K562 (cell line): Measurements from ENCODE around the gene GNAI2. TPM values are rescaled to one million over a fixed set of nuclear protein-coding genes. Genes with fewer than 3 reads are reported as not detected.

Source experiments
- ATAC-seq: fragments of 200-7000 bp; cut with Tn5 transposase; 3 replicates; pipeline ENCODE4 v1.9.1; 2020; ENCODE audit warnings: moderate library complexity
- BruUV-seq: library from RNA; stranded (reverse); fragments of 400-500 nt; replicated peaks from 2 replicates; lab custom pipeline; 2021; lab: Mats Ljungman, UMichigan
- CTCF ChIA-PET: fragments of 300-600 bp; formaldehyde crosslinking; extraction: SDS; loops from one replicate; lab custom pipeline; 2021; ENCODE audit warnings: low intra/inter-chr PET ratio; lab: Yijun Ruan, JAX
- POLR2A ChIA-PET: fragments of 300-600, 350-650 bp; sonication (Branson Sonifier 250); formaldehyde crosslinking; extraction: SDS; loops from one replicate; lab custom pipeline; 2021; ENCODE audit warnings: antibody characterized with exemption, inconsistent platforms; lab: Yijun Ruan, JAX
- DNase-seq, 4 experiments: peaks; one replicate each; pipeline versions ENCODE4 v3.0.0 to v3.0.0-alpha.2; 2011 to 2018; ENCODE audit warnings: low spot score in 3 of 4, mixed read lengths in 3 of 4; ENCODE audit errors: extremely low read depth in 1 of 4
- FAIRE-seq: peaks from 2 replicates; lab custom pipeline; 2011; peaks lifted over from hg19 to GRCh38; lab: Jason Lieb, UNC
- H2AFZ ChIP-seq: 2 replicates; pipeline ENCODE4 v1.6.0; 2011; ENCODE audit warnings: low read depth, low read length, control low read depth, inconsistent platforms
- H3K27ac ChIP-seq: fragments of 200-600 bp; 3 replicates; pipeline ENCODE4 v1.8.0; 2011; ENCODE audit warnings: low read depth, mild to moderate bottlenecking, control low read depth, inconsistent platforms, low read length, moderate library complexity, mixed read lengths; ENCODE audit errors: extremely low read depth
- H3K27me3 ChIP-seq, 2 experiments: fragments of 300-600 bp in 1 of 2; 2 replicates in 1 of 2; 3 replicates in 1 of 2; pipeline versions ENCODE4 v1.6.0 to v1.8.0; 2011; ENCODE audit warnings: inconsistent platforms in 2 of 2, low read length in 2 of 2, mild to moderate bottlenecking in 1 of 2, mixed read lengths in 1 of 2, moderate library complexity in 1 of 2; ENCODE audit not compliant: control insufficient read depth in 2 of 2, insufficient read depth in 2 of 2
- H3K36me3 ChIP-seq: fragments of 300-600 bp; 3 replicates; pipeline ENCODE4 v1.8.0; 2011; ENCODE audit warnings: mild to moderate bottlenecking, low read length, inconsistent platforms; ENCODE audit not compliant: control insufficient read depth, insufficient read depth
- H3K4me1 ChIP-seq, 2 experiments: fragments of 200-600 bp in 1 of 2; replicated peaks in 1 of 2; 2 replicates in 1 of 2; 3 replicates in 1 of 2; pipeline versions ENCODE4 v1.5.1 to v1.8.0; 2011; ENCODE audit warnings: inconsistent platforms in 2 of 2, low read length in 2 of 2, mild to moderate bottlenecking in 1 of 2, mixed read lengths in 1 of 2, moderate library complexity in 1 of 2; ENCODE audit not compliant: control insufficient read depth in 2 of 2, insufficient read depth in 2 of 2
- H3K4me2 ChIP-seq: 2 replicates; pipeline ENCODE4 v1.6.1; 2011; ENCODE audit warnings: low read length, control low read depth, inconsistent platforms, mixed read lengths; ENCODE audit not compliant: insufficient read depth
- H3K4me3 ChIP-seq: fragments of 200-600 bp; sonication (generic), shearing (Covaris generic); 2 replicates; pipeline ENCODE4 v1.5.1; 2016; ENCODE audit warnings: control low read depth, inconsistent platforms
- H3K79me2 ChIP-seq: fragments of 200-600 bp; 3 replicates; pipeline ENCODE4 v1.8.0; 2011; ENCODE audit warnings: low read length, inconsistent platforms; ENCODE audit not compliant: control insufficient read depth, insufficient read depth
- H3K9ac ChIP-seq, 2 experiments: 2 replicates each; pipeline versions ENCODE4 v1.6.0 to v1.6.1; 2011; ENCODE audit warnings: low read depth in 2 of 2, low read length in 2 of 2, control low read depth in 1 of 2, inconsistent platforms in 1 of 2, mild to moderate bottlenecking in 1 of 2, mixed read lengths in 1 of 2; ENCODE audit not compliant: insufficient read depth in 1 of 2
- H3K9me1 ChIP-seq: one replicate; pipeline ENCODE4 v1.6.0; 2011; ENCODE audit warnings: inconsistent platforms, mild to moderate bottlenecking, low read length, moderate library complexity; ENCODE audit not compliant: control insufficient read depth, insufficient read depth
- H3K9me3 ChIP-seq: replicated peaks from 2 replicates; pipeline ENCODE4 v1.5.1; 2011; ENCODE audit warnings: low read depth, low read length, inconsistent platforms; ENCODE audit not compliant: control insufficient read depth, insufficient read depth
- H4K20me1 ChIP-seq: replicated peaks from 2 replicates; pipeline ENCODE4 v1.6.1; 2011; ENCODE audit warnings: low read length, inconsistent platforms, mixed read lengths; ENCODE audit not compliant: control insufficient read depth, insufficient read depth
- FOXK1 ChIP-seq: sonication (generic); formaldehyde crosslinking; IDR thresholded peaks from 2 replicates; pipeline ENCODE4 v1.8.0; 2022; ENCODE audit warnings: missing genetic modification reagents, mild to moderate bottlenecking, borderline replicate concordance
- ZKSCAN1 ChIP-seq: fragments of 150-350 bp; IDR thresholded peaks from 2 replicates; pipeline ENCODE4 v1.6.1; 2016; ENCODE audit warnings: low read depth, low read length
- ZNF239 ChIP-seq: fragments of 250-450 bp; sonication (Bioruptor Pico); IDR thresholded peaks from 2 replicates; pipeline ENCODE4 v1.4.0; 2020; ENCODE audit warnings: mild to moderate bottlenecking
- WGBS: fragments of 100-300 bp; shearing (Covaris generic); methylation state at CpG from one replicate; pipeline ENCODE4 v1.1.6; 2016; ENCODE audit warnings: low coverage, mixed read lengths; ENCODE audit not compliant: insufficient coverage; ENCODE audit errors: missing lambda C conversion rate; 5-methylcytosine and 5-hydroxymethylcytosine counted together
- in situ Hi-C: fragments of 300-500 bp; cut with MboI; formaldehyde crosslinking; loops from 4 replicates; pipeline ENCODE4 v1.15.0; 2018; ENCODE audit warnings: inconsistent platforms, mixed read lengths
- intact Hi-C: fragments of 100-400 bp; cut with micrococcal nuclease; formaldehyde crosslinking; loops from 2 replicates; pipeline ENCODE4 v1.14.2; 2022
- polyA plus RNA-seq, 8 experiments: library from polyadenylated mRNA; depleted of rRNA in 4 of 8; stranded (reverse) in 5 of 8; unstranded in 3 of 8; fragments of >200 nt; fragmentation: Nextera tagmentation in 2 of 8; fragmentation: Illumina TruSeq in 1 of 8; extraction: Ambion mirVana in 2 of 8; extraction: Trizol in 1 of 8; gene quantifications; 2 replicates each; pipeline versions ENCODE4 v1.2.1 to v1.2.3, GENCODE V29; 2011 to 2014; ENCODE audit warnings: inconsistent platforms in 1 of 8, missing spikeins in 1 of 8
- total RNA-seq, 7 experiments: library from RNA; depleted of rRNA in 6 of 7; stranded (reverse); fragments of >200 nt in 6 of 7; fragmentation: Illumina TruSeq in 2 of 7; extraction: Trizol in 2 of 7; gene quantifications; 2 replicates each; pipeline versions ENCODE4 v1.2.1 to v1.2.3, GENCODE V29; 2011 to 2021; ENCODE audit warnings: low replicate concordance in 1 of 7

Gene GNAI2
- total and polyA plus RNA-seq, 9 of the 15 experiments (the other 6 are each of a cell fraction or from before 2014, with no cell fraction given) = 1.1 to 72.2 (median 42.7) TPM

- BruUV-seq = no TSS peak
- H3K9ac ChIP-seq = peak overlapping the region in 1 of 2 experiments; percentile 35; a peak in 2 of 4 replicates
- peaks cover 17% of the 10 kb centered on the region; the same call in 2 of the 3 replicates for H3K36me3 ChIP-seq
- no peak overlapping the region for H3K27ac ChIP-seq
- in situ Hi-C loops (no loop called here), intact Hi-C loops (no loop called here)
- no peak overlapping the region for H2AFZ ChIP-seq
- no peak for TF ChIP-seq ZNF239 (CRISPR knock-in tag)
- peak; percentile 70; the same call in 1 of the 2 replicates for TF ChIP-seq ZKSCAN1
- TF ChIP-seq FOXK1 (CRISPR knock-in tag) = no peak
- no peak overlapping the region for H3K4me3 ChIP-seq
- ATAC-seq (no peak), DNase-seq (no peak), FAIRE-seq (no peak)
- no peaks in the 10 kb centered on the region for H3K27me3 ChIP-seq
- H4K20me1 ChIP-seq = no peaks in the 10 kb centered on the region
- peaks cover 23 to 73% of the 10 kb centered on the region in 2 experiments; a peak in 4 of 5 replicates for H3K4me1 ChIP-seq
- CTCF ChIA-PET = no interaction called here
- no peaks in the 10 kb centered on the region for H3K9me3 ChIP-seq
- no peaks in the 10 kb centered on the region for H3K9me1 ChIP-seq
- peaks cover 47% of the 10 kb centered on the region for H3K79me2 ChIP-seq
- no peak overlapping the region for H3K4me2 ChIP-seq
- POLR2A ChIA-PET = no interaction called here
- 86% methylated on average over 7 of the region's 8 CpGs for WGBS
Measured at GRCh38 chr3:50295553-50296431, 59.8 kb downstream of the GNAI2 start.
